ENCODE measurements around the gene RAX2.

RAX2 gene

DNA sequence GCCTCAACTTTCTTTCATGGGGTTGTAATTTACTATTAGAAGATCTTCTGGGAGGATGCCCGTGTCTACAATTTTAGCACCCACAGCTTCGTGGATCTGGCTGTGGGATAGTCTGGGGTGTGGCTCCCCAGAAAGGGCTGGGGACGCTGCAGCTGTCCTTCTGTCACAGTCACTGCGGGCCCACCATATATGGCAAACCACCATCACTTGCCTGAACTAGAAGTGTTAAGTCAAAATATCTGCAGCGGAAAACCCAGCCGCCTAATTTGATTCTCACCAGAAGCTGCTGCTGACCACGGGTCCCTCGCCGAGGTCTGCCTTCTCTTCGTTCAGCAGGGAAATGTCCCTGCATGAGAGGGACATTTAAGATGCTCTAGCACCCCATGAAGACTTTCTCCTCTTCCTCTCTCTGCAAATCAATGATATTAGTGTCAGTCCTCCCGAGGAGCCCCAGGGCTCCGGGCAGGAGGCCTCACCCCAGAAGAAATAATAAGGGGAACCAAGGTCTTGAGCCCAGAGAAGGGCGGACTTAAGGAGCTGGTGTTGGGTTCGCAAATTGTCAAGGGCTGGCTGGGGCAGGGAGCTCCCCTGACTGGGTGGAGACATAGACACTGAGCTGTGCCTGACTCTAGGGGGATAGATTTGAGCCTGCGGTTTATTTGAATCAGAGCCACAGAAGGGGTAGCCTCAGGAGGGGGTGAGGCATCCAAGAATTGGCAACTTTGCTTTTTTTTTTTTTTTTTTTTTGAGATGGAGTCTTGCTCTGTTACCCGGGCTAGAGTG, 17.2 kb upstream of the RAX2 start:
- Histone ChIP-seq H3K27me3 (ENCODE audit: insufficient read depth, low read depth, severe bottlenecking) (no peaks in the 10 kb centered on the region), H3K9me3 (ENCODE audit: severe bottlenecking) (no peaks in the 10 kb centered on the region), H3K27ac (no peak overlapping the region), H3K36me3 (peaks cover 1% of the 10 kb centered on the region), H3K4me3 (ENCODE audit: low read depth, low read length) (no peak overlapping the region)
- no peak for DNase-seq
- TF ChIP-seq, protein P1, sequence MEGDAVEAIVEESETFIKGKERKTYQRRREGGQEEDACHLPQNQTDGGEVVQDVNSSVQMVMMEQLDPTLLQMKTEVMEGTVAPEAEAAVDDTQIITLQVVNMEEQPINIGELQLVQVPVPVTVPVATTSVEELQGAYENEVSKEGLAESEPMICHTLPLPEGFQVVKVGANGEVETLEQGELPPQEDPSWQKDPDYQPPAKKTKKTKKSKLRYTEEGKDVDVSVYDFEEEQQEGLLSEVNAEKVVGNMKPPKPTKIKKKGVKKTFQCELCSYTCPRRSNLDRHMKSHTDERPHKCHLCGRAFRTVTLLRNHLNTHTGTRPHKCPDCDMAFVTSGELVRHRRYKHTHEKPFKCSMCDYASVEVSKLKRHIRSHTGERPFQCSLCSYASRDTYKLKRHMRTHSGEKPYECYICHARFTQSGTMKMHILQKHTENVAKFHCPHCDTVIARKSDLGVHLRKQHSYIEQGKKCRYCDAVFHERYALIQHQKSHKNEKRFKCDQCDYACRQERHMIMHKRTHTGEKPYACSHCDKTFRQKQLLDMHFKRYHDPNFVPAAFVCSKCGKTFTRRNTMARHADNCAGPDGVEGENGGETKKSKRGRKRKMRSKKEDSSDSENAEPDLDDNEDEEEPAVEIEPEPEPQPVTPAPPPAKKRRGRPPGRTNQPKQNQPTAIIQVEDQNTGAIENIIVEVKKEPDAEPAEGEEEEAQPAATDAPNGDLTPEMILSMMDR (IDR thresholded peaks at IDR 0.05; ENCODE audit: low read depth, low read length) = no peak

DNA sequence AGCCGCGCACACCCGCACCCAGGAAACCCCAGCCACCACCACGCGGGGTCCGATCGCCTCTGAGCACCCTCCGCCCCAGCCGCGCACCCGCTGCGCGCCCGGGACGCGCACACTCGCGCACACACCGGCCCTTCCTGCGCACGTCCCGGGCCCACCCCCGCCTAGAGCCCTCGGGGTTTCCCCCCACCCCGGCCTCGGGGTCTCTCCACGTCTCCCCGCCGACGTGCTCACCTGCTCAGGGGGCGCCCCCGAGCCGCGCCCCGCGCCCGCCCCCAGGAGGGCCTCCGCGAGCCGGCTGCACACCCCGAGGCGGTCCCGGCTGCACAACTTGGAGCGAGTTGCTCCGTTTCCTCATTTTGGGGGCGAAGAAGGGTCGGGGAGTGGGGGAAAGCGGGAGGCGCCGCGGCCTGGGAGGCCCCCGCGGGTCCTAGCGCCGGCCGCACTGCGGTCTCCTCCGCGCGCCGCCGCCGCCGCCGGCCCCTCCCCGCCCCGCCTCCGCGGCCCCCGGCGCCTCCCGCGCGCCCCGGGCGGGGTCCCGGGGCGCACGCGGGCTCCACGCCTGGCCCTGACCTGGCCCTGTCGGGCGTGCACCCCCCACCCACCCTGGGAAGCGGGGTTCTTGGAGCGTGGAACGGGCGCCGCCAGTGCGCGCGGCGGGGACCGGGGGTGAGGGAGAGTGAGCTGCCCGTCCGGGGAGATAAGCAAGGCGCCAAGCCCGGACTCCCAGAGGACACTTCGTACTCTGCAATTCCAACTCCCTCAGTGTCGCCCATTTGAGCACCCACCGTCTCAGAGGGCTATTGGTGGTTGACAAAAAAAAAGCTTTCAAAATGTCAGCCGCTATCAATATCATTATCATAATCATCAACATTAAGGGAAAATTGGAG, 14.2 kb upstream of the RAX2 start, which contains the start of gene MATK:
Gene MATK, minus strand, starts transcription at position 444 of the 887 bp plus-strand sequence. CDS start 1,246 bp downstream, outside the sequence.
- H3K9me3 ChIP-seq (ENCODE audit: severe bottlenecking) = peaks cover 12% of the 10 kb centered on the region
- H3K4me3 ChIP-seq (ENCODE audit: low read depth, low read length) = peak within 1 kb of the TSS; percentile 79
- H3K27me3 ChIP-seq (ENCODE audit: insufficient read depth, low read depth, severe bottlenecking) = no peaks in the 10 kb centered on the region
- DNase-seq = no peak
- peak within 1 kb of the TSS; percentile 88 for H3K27ac ChIP-seq
- H3K36me3 ChIP-seq = peaks cover 31% of the 10 kb centered on the region
- TF ChIP-seq, protein P1 (IDR thresholded peaks at IDR 0.05; ENCODE audit: low read depth, low read length) = no peak

DNA sequence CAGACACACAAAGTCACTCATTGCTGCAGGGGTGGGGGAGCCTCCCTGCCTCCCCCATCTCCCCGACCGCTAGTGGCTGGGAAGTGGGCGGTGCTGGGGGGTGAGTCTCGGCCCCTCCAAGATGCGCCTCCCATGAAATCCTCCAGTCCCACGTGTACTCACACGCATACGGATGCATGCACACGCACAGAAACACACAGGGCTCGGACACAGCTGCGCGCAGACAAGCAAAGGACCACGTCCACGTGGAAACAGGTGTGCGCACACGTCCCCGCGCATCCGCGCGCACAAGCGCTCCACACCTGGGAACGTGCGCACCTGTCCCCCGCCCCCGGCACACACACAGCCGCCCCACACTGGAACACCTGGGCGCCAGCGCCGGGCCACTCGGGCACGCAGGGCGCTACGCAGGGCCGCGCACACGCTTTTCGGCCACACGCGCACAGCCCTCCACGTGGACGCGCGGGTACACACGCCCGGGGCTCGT, 13.5 kb upstream of the RAX2 start:
- DNase-seq = no peak
- Histone ChIP-seq H3K36me3 (peaks cover 37% of the 10 kb centered on the region), H3K4me3 (ENCODE audit: low read depth, low read length) (peak overlapping the region; percentile 79), H3K27me3 (ENCODE audit: insufficient read depth, low read depth, severe bottlenecking) (no peaks in the 10 kb centered on the region), H3K9me3 (ENCODE audit: severe bottlenecking) (peaks cover 14% of the 10 kb centered on the region), H3K27ac (peak overlapping the region; percentile 88)
- TF ChIP-seq, protein P1 (IDR thresholded peaks at IDR 0.05; ENCODE audit: low read depth, low read length) = no peak

DNA sequence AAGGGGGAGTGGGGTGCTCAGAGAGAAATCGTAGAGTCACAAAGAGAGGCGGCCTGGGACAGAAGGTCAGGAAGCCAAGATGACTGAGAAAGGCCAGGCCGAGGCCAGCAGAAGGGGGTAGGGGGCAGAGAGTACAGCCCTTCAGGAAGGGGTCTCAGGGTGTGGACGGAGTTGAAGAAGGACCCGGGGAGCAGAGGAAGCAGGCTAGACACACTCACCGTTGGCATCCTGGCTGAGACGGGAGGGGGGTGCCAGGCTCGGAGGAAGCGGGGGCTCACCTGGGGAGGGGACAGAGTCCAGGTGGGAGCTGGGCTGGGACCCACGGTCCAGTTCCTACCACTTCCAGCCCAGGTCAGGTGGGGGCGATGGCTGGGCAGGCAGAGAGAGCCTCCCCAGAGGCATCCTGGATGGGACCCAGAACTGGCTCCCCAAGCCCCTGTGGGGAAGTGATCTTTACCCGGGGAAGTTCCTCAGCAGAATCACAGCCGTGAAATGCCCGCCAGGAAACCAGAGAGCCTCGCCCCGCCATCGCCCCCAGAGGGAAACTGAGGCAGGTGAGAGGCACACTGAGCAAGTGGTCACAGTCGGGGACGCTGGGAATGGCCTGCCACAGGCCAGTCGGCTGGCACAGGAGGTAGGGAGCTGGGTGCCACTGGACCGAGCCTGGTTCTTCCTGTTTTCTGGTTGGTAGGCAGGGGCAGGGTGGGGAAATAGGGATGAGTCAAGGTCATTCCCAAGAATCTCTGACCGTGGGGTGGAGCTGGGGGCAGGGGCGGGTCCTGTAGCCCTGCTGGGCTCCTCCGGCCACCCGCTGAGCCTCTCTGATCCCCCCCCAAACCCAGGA, 12.8 kb upstream of the RAX2 start:
- Histone ChIP-seq H3K36me3 (peaks cover 37% of the 10 kb centered on the region), H3K27ac (peak overlapping the region; percentile 34; the same call in 1 of the 2 replicates), H3K27me3 (ENCODE audit: insufficient read depth, low read depth, severe bottlenecking) (no peaks in the 10 kb centered on the region), H3K4me3 (ENCODE audit: low read depth, low read length) (peak overlapping the region; percentile 79), H3K9me3 (ENCODE audit: severe bottlenecking) (peaks cover 14% of the 10 kb centered on the region)
- no peak for DNase-seq
- TF ChIP-seq, protein P1 (IDR thresholded peaks at IDR 0.05; ENCODE audit: low read depth, low read length) = peak; percentile 32; the same call in 1 of the 2 replicates
